Measurements from ENCODE around the gene EFCAB6. TPM values are rescaled to one million over a fixed set of nuclear protein-coding genes. Genes with fewer than 3 reads are reported as not detected.

The EFCAB6 gene
- total and polyA plus RNA-seq, 4 donors = 0.14 to 2.1 (median 0.53) TPM

GRCh38 chr22:43535336-43535735 is 276.8 kb downstream of the EFCAB6 start:
- no peak for TF ChIP-seq TAF1 (conservative IDR thresholded peaks at IDR 0.05)
- TF ChIP-seq SP1 (IDR thresholded peaks at IDR 0.05) = no peak
- no peak for TF ChIP-seq FOXA2 (IDR thresholded peaks at IDR 0.05)
- no peak for TF ChIP-seq MAX (IDR thresholded peaks at IDR 0.05)
- no peak for TF ChIP-seq YY1 (IDR thresholded peaks at IDR 0.05)
- TF ChIP-seq REST (IDR thresholded peaks at IDR 0.05) = no peak
- no peak for TF ChIP-seq HNF4A (conservative IDR thresholded peaks at IDR 0.05)
- Histone ChIP-seq H3K9me3 (ENCODE audit: control insufficient read depth in 4 of 4, low read length in 3 of 4) (no peaks in the 10 kb centered on the region), H3K4me1 (ENCODE audit: control insufficient read depth in 4 of 4, insufficient read depth in 4 of 4, low read length in 3 of 4) (no peaks in the 10 kb centered on the region), H3K27me3 (ENCODE audit: control insufficient read depth in 4 of 4, insufficient read depth in 4 of 4, low read length in 3 of 4) (no peaks in the 10 kb centered on the region), H3K36me3 (ENCODE audit: control insufficient read depth in 4 of 4, insufficient read depth in 3 of 4, low read depth in 1 of 4, low read length in 3 of 4) (no peaks in the 10 kb centered on the region), H3K27ac (ENCODE audit: low read depth in 1 of 2, low read length in 2 of 2) (no peak overlapping the region), H3K4me3 (ENCODE audit: low read depth in 1 of 3, low read length in 3 of 3) (no peak overlapping the region), H3K9ac (ENCODE audit: low read depth in 1 of 2, low read length in 2 of 2) (no peak overlapping the region)
- 94% methylated on average over 7 of the region's 7 CpGs for WGBS
- no peak for DNase-seq (ENCODE audit: low spot score)

- 89% methylated on average over 6 of the region's 6 CpGs for WGBS
- Histone ChIP-seq H3K27ac (ENCODE audit: low read depth in 1 of 2, low read length in 2 of 2) (no peak overlapping the region), H3K4me1 (ENCODE audit: control insufficient read depth in 4 of 4, insufficient read depth in 4 of 4, low read length in 3 of 4) (no peaks in the 10 kb centered on the region), H3K9ac (ENCODE audit: low read depth in 1 of 2, low read length in 2 of 2) (no peak overlapping the region), H3K27me3 (ENCODE audit: control insufficient read depth in 4 of 4, insufficient read depth in 4 of 4, low read length in 3 of 4) (no peaks in the 10 kb centered on the region), H3K36me3 (ENCODE audit: control insufficient read depth in 4 of 4, insufficient read depth in 3 of 4, low read depth in 1 of 4, low read length in 3 of 4) (no peaks in the 10 kb centered on the region), H3K9me3 (ENCODE audit: control insufficient read depth in 4 of 4, low read length in 3 of 4) (no peaks in the 10 kb centered on the region), H3K4me3 (ENCODE audit: low read depth in 1 of 3, low read length in 3 of 3) (no peak overlapping the region)
- TF ChIP-seq ATF3 (IDR thresholded peaks at IDR 0.05) = no peak
- no peak for TF ChIP-seq FOXA1 (IDR thresholded peaks at IDR 0.05)
- TF ChIP-seq HNF4A (conservative IDR thresholded peaks at IDR 0.05) = no peak
- no peak for TF ChIP-seq CTCF (IDR thresholded peaks at IDR 0.05; ENCODE audit: low read depth, low read length, missing input control)
- TF ChIP-seq EGR1 (IDR thresholded peaks at IDR 0.05; ENCODE audit: low read depth in 2 of 2) = no peak
- TF ChIP-seq NR2F2 (IDR thresholded peaks at IDR 0.05) = no peak
- TF ChIP-seq RXRA (IDR thresholded peaks at IDR 0.05) = no peak
- TF ChIP-seq ZBTB33 (IDR thresholded peaks at IDR 0.05) = no peak
- TF ChIP-seq SP1 (IDR thresholded peaks at IDR 0.05) = no peak
- TF ChIP-seq GABPA (IDR thresholded peaks at IDR 0.05 in 1 of 2, conservative IDR thresholded peaks at IDR 0.05 in 1 of 2) = no peak
- TF ChIP-seq RAD21 (IDR thresholded peaks at IDR 0.05) = no peak
- no peak for TF ChIP-seq TAF1 (conservative IDR thresholded peaks at IDR 0.05)
- TF ChIP-seq YY1 (IDR thresholded peaks at IDR 0.05) = no peak
- no peak for TF ChIP-seq FOXA2 (IDR thresholded peaks at IDR 0.05)
- DNase-seq (ENCODE audit: low spot score) = no peak
Measured at GRCh38 chr22:43534916-43535315, 277.2 kb downstream of the EFCAB6 start.
